A204.1 (cell line): Measurements from ENCODE around the gene MPND.

ENCODE experiments used
- FAIRE-seq: peaks from 2 replicates; lab custom pipeline; 2012; peaks lifted over from hg19 to GRCh38; lab: Jason Lieb, UNC

MPND gene

GRCh38 chr19:4367781-4368127, 24.4 kb downstream of the MPND start:
- no peak for FAIRE-seq

DNA sequence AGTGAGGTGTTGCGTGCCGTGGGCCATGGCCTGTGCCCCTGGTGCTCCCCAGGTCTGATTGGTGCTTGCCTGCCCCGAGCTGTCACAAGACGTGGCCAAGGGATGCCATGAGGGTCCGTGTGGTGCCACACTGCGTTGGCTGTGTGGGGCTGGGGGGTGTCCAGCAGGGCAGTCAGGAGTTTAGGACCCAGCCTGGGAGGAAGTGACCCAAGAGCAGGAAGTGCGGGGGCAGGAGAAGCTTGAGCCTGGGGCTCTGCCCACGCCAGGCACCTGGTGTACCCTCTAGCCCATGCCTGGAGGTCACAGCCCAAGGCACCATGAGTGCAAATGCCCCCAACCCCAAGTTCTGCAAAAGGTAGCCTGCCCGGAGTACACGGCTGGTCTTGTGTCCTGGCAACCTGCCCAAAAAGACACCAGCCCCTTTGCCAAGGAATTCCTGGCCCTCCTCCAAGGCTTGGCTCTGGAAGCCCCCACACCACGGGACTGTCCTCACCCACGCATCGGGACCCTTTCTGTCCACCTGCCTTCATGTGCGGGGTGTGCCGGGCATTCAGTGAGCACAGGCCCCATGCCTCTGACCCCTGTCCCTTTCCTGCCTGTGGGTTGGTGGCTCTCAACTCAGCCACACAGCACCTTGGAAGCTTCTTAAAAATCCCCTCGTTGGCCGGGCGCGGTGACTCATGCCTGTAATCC, 24.9 kb downstream of the MPND start:
- no peak for FAIRE-seq

DNA sequence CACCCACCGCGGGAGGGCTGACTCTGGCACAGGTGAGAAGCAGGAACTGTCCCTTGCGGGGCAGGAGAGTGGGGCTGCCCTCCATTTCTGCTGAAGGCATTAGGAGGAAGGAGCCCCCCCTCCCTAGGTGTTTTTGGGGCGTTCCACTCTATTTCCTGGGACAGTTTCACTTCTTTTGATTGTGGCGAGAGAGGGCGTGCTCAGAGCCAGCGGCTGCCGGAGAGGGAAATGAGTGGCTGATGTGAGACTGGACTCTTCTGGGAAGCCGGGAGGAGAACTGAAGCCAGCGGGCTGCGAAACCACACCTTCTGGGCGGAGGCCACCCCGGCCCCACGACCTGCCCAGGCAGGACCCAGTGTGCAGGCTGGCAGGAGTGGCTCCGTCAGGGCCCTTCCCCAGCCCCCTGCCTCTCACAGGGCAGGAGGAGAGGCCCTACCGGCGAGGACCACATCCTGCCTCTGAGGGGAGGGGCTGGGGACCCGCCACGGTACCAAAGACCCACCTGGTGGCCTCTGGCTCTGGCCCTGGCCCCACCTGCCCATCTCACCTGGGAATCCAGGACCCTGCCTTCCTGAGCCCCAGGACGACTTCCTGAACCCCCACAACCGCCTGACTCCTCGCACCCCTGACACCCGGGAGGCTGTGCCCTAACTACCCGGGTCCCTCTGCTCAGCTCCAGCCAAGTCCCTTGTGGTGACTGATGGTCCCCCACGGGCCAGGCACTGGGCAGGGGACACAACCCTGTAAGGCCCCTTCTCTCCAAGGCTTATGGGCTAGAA, 25.9 kb downstream of the MPND start:
- FAIRE-seq = no peak

DNA sequence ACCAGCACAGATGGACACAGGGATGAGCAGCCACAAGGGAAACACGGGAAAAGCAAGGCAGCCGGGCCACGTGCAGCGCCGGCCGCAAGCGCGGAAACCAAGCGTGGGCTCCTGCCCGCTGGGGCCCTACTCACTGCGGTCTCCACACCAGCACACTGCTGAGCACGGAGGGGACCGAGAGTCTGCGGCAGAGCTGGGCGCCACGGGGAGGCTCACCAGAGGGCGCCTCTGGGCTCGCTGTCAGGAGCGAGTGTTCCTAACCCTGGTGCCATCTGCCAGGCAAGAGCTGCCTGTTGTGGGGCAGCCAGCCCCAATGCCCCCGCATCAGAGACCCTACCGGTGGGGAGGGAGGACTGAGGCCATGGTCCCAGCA, 26.5 kb downstream of the MPND start:
- FAIRE-seq = no peak

GRCh38 chr19:4370418-4371041, 27.2 kb downstream of the MPND start:
- FAIRE-seq = no peak

DNA sequence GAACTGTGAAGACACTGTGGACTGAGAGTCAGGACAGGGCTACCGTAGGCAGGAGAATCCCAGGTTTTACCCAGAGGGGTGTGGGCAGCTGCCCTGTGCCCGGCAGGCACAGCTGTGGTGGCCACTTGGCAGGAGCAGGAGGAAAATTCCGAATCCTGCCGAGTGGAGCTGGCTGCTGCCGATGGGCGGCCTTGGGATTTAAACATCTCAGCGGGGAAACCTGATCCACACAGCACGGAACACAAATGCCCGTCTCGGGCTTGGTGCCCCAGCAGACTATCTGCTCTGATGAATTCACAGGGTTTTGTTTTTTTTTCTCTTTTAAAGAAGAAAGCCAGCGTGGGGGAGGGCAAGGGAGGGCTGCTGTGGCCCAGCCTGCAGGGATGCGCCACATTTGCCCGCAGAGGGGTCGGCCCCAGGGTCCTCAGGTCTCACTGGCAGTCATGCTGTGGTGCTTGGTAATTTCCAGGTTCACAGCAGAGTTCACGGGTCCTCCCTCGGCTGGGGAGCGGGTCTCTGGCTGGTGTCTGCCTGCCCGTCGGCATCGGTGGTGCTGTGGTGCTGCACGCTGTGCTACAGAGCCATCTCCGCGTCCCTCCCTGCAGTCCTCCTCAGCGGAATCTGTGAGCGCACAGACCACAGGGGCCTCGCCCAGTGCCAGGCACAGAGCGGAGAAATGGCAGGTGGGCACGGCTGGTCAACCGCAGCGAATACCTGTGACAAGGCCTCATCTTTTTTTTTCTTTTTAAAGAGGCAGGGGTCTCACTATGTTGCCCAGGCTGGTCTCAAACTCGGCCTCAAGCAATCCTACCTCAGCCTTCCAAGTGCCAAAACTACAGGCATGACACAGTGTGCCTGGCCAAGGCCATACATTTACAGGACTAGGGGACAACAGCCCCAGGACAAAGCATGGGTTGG, 28.1 kb downstream of the MPND start:
- FAIRE-seq = no peak

GRCh38 chr19:4372165-4373012, 29.0 kb downstream of the MPND start:
- FAIRE-seq = no peak

DNA sequence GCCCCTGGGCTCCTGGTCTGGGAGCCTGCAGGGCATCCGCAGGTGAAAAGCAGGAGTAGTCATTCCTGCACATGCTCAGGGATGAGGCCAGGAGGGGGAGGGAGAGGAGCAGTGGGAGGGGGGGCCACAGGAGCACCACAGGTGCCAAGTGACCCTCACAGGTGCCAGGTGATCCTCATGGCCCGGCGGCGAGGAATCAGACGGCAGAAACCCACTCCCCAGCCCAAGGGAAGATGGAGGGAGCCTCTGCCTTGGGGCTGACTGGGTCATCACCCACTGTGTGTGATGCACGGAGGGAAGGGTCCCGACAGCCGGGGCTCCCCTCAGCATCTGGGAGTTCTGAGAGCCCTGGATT, 29.6 kb downstream of the MPND start:
- no peak for FAIRE-seq

- no peak for FAIRE-seq
Measured at GRCh38 chr19:4373601-4374497, 30.5 kb downstream of the MPND start.

GRCh38 chr19:4374498-4375163, 31.3 kb downstream of the MPND start:
- no peak for FAIRE-seq

GRCh38 chr19:4375164-4376027, 32.0 kb downstream of the MPND start:
- FAIRE-seq = no peak

DNA sequence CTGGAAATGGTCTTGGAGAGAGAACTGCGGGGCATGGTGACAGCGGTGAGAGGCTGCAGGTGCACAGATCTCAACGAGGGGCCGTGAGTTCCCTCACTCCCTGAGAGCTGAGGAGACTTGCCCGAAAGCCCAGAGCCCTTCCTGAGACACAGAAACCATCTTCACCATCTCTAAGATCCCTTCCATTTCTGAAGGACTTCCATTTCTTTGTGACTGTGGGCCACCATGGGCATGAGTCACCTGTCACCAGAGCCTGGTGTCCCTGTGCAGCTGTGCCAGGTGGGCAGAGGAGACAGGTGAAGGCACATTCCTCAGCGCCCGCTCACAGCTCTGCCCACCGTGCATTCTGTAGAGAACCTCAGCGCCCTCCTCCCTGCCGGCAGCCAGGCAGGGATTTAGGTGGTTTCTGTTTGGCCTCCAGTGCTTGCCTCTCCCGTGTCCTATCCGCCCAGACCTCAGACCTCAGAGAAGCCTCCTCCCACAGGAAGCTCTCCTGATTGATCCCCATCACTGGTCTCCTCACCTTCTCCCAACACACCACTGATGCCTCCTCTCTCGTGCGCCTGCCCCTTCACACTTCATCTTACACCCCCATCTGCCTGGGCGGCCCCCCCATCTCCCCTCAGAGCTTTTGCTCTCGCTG, 32.8 kb downstream of the MPND start:
- FAIRE-seq = no peak

GRCh38 chr19:4376671-4376990, 33.3 kb downstream of the MPND start:
- no peak for FAIRE-seq

DNA sequence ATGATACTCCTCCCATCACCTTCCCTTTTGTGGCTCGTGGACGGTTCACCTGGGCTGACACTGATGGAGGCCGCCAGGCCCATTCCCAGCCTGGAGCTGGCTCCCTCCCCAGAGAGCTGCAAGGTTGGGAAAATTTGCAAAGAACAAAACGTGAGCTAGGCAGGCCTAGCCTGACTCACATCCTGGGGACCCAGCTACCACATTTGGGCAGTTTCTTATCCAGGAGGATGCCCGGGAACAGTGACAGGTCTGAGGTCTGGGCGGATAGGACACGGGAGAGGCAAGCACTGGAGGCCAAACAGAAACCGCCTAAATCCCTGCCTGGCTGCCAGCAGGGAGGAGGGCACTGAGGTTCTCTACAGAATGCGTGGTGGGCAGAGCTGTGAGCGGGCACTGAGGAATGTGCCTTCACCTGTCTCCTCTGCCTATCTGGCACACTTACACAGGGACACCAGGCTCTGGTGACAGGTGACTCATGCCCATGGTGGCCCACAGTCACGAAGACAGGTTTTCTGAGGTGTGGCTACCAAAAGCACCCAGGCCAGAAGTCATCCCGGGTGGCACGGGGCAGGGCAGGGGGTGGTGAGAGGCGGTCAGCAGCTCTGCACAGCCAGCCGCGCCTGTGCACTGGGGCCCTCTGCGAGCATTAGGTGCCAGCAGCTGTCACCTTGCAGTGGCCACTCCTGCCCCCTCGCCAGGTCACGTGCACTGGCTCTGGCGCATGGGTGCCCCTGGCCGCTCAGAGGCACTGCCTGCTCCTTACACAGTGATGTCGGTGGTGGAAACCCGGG, 33.8 kb downstream of the MPND start:
- FAIRE-seq = no peak

- no peak for FAIRE-seq
Measured at GRCh38 chr19:4378886-4379285, 35.5 kb downstream of the MPND start.

DNA sequence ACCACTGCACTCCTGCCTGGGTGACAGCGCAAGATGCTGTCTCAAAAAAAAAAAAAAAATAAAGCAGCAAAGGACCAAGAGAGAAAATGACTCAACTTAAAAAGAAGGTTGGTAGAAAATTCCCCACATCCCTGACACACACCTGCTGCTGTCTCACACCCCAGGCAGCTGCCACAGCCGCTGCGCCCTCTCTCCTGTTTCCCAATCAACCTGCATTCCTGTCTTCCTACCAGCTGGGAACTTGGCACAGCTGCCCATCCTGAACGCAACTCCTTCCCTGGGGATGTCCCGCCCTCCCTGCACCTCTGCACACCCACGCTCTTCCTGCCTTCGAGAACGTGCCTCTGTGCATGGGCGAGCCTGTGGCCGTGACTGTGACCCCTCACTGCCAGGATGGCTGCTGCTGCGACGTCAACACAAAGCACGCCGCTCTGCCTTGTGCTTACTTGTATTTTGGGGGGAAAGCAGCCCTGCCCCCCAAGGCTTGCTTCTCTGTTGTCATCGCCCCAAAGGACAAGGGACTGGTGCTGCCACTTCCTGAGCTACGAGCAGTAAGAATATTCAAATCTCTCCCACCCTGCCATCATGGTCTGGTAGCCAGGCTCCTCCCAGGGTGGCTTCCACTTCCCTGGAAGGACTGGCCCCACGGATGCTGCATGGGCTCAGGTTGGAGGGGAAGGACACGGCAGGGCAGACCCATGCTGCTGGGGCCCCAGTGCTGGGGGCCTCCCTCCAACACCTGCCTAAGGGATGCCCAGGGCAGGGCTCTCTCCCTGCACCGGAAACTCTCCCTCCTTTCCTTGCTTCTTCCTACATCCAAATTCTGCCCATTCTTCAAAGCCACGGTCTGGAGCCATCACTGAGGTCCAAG, 36.3 kb downstream of the MPND start:
- no peak for FAIRE-seq

DNA sequence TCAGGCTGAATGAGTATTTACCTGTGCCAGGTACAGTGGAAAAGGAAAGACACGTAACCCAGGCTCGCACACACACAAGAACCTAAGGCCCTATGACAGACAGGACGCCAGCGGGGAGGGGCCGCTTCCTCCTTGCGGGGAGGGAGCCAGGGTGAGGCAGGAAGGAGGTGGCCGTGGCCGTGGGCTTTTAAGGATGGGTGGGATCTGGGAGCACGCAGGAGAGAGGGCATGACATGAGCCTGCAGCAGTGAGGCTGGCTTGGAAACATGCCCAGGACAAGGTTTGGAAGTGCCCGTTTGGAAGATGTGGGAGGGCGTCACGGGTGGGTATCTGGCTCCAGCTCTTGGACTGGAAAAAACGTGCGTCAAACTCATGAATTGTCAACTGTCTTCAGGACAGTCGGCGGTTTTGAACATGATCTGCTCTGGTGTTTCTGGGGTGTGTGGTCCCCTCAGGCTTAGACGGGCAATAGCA, 36.9 kb downstream of the MPND start:
- no peak for FAIRE-seq
